ENCODE data around the gene EML6.
"Not testable (repeated sequence)": the region's sequence is repeated elsewhere in the genome, so short reads cannot be mapped to it uniquely, and the experiment has no call there.

The EML6 gene

GRCh38 chr2:54723131-54723995 is at the start of gene EML6:
Gene EML6, plus strand, starts transcription at chr2:54723662. Its CDS starts 1,400 bp downstream, at chr2:54725062.
- DNase-seq (ENCODE audit: low read depth in 2 of 2), result peak; percentile 93

- no peak for DNase-seq (ENCODE audit: low read depth in 2 of 2)
Measured at GRCh38 chr2:54675281-54675680, 48.2 kb upstream of the EML6 start.

- no peak for DNase-seq (ENCODE audit: low read depth in 2 of 2)
Measured at GRCh38 chr2:54675738-54676137, 47.7 kb upstream of the EML6 start.

- no peak for DNase-seq (ENCODE audit: low read depth in 2 of 2)
Measured at GRCh38 chr2:54676656-54677055, 46.8 kb upstream of the EML6 start.

- DNase-seq (ENCODE audit: low read depth in 2 of 2), result no peak
Measured at GRCh38 chr2:54677476-54678265, 45.8 kb upstream of the EML6 start.

GRCh38 chr2:54678719-54679118 is 44.7 kb upstream of the EML6 start:
- DNase-seq (ENCODE audit: low read depth in 2 of 2), result no peak

GRCh38 chr2:54680397-54681041 is 42.9 kb upstream of the EML6 start:
- no peak for DNase-seq (ENCODE audit: low read depth in 2 of 2)

- DNase-seq (ENCODE audit: low read depth in 2 of 2), result no peak
Measured at GRCh38 chr2:54681416-54681815, 42.0 kb upstream of the EML6 start.

GRCh38 chr2:54683596-54683995 is 39.9 kb upstream of the EML6 start:
- DNase-seq (ENCODE audit: low read depth in 2 of 2), result no peak

- DNase-seq (ENCODE audit: low read depth in 2 of 2), result no peak
Measured at GRCh38 chr2:54685263-54685775, 38.1 kb upstream of the EML6 start.

- no peak for DNase-seq (ENCODE audit: low read depth in 2 of 2)
Measured at GRCh38 chr2:54687595-54688152, 35.8 kb upstream of the EML6 start.

GRCh38 chr2:54691445-54692135 is 31.9 kb upstream of the EML6 start:
- DNase-seq (ENCODE audit: low read depth in 2 of 2), result no peak

GRCh38 chr2:54692556-54692955 is 30.9 kb upstream of the EML6 start:
- DNase-seq (ENCODE audit: low read depth in 2 of 2), result no peak

GRCh38 chr2:54695378-54695777 is 28.1 kb upstream of the EML6 start:
- no peak for DNase-seq (ENCODE audit: low read depth in 2 of 2)

GRCh38 chr2:54697934-54698333 is 25.5 kb upstream of the EML6 start:
- DNase-seq (ENCODE audit: low read depth in 2 of 2), result no peak

- DNase-seq (ENCODE audit: low read depth in 2 of 2), result not testable (repeated sequence)
Measured at GRCh38 chr2:54698926-54699325, 24.5 kb upstream of the EML6 start.

GRCh38 chr2:54699665-54700064 is 23.8 kb upstream of the EML6 start:
- no peak for DNase-seq (ENCODE audit: low read depth in 2 of 2)

- DNase-seq (ENCODE audit: low read depth in 2 of 2), result no peak
Measured at GRCh38 chr2:54701029-54701428, 22.4 kb upstream of the EML6 start.

GRCh38 chr2:54704238-54704637 is 19.2 kb upstream of the EML6 start:
- DNase-seq (ENCODE audit: low read depth in 2 of 2), result no peak

- DNase-seq (ENCODE audit: low read depth in 2 of 2), result peak in 1 of 2 experiments; percentile 38
Measured at GRCh38 chr2:54704688-54705605, 18.5 kb upstream of the EML6 start.
